RPMI8226 (cell line): Measurements from ENCODE around the gene SMC2.

Experiments used
- DNase-seq: peaks from one replicate; pipeline ENCODE4 v3.0.0-alpha.2; 2015

The SMC2 gene

DNA sequence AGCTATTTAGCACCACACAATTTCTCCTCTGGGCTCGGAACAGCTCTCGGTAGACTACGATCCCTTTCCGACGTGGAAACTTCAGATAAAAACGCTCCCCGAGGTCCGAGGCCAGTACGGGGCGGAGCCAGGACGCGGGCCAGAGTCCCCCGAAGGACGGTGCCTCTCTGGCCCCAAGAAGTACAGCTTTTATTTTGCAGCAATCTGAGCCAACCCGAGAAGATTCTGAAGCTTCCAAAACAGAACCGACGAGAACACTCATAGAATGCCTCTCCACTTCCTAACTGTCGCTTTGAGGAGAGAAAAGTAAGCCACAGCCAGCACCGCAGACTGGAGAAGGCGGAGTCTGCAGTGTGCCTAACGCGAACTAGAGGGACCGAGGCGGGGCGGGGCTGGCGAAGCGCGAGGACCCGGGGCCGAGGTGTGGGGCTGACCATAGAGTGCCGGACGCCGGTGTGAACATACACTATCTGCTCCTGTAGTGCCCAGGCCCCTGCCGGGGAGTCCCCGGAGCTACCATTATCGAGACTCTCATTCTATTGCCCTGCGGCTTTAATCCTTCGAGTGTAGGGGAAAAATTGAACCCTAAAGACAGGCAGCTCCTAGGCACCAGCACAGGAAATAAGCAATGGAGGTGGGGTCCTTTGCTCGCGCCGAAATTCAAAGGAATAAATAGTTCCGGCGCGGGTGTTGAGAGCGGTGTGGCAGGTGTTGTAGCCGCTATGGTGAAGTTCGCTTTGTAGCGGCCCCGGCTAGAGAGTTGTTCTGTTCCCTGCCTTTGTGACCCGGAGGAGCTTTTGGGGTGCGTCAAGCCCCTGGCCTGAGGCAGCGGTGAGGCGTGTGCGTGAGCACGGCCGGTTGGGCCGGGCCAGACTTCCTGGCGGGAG is at the start of gene SMC2:
Gene SMC2 (plus strand): TSS at position 663 of the 887 bp plus-strand sequence. CDS start 1,076 bp downstream, outside the sequence.
- peak; percentile 92 for DNase-seq

- DNase-seq, result no peak
These were observed 25.6 kb upstream of the SMC2 start for GRCh38 chr9:104068546-104068945.

DNA sequence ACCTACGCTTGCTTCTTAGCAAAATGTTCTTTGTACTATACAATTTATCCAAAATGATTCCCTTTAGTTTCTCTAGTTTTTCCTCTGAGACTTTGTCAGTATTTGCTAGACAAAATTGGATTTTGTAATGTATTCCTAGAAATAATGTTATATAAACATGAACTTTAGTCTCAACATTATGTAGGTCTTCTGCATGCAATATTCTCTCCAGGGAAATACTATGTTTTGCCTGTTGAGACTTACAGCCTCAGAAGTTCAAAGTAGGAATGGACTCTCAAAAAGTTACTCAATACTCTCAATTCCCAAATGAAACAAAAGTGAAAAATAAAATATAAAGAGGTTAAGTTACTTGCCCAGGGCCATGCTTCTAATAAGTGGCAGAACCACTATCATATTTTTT is 24.8 kb upstream of the SMC2 start:
- no peak for DNase-seq

GRCh38 chr9:104071589-104071988 is 22.5 kb upstream of the SMC2 start:
- DNase-seq, result no peak

GRCh38 chr9:104073098-104073769 is 20.9 kb upstream of the SMC2 start:
- DNase-seq, result no peak

DNA sequence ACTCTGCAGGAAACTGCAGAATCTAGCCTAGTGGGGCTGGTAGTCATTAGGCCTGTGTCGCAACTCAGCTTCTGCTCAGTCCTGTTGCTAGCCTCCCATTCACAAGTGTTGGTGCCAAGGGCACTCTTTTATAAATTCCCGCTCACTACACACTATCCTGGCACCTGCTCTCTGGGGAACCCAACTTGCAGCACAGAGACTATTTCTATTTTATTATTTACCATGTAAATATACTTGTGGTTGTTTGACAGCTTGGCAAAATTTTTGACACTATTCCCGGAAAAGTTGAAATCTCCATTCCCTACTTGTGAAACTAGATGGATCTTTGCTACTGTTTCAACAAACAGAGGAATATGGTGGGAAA is 20.4 kb upstream of the SMC2 start:
- DNase-seq, result no peak

DNA sequence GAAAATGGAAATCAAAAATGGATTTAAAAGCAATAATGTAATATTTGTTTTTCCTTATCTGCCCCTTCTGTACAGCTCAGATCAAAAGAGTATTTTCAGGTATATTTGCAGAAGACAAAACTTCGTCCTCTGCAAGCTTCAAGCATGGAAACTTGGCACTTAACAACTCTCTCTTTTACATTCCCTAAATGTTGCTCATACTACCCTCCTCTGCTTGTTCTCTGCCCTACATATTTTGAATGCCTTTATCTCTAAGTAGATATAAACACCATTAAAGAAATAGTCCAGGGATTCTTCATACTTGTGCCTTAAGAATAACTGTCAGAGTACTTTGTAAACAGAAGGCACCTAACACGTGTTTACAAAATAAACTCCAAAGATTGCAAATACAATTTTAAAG is 19.2 kb upstream of the SMC2 start:
- no peak for DNase-seq

GRCh38 chr9:104075801-104076753 is 18.0 kb upstream of the SMC2 start:
- DNase-seq, result peak; percentile 6

- no peak for DNase-seq
These were observed 15.5 kb upstream of the SMC2 start for GRCh38 chr9:104078596-104078995.

DNA sequence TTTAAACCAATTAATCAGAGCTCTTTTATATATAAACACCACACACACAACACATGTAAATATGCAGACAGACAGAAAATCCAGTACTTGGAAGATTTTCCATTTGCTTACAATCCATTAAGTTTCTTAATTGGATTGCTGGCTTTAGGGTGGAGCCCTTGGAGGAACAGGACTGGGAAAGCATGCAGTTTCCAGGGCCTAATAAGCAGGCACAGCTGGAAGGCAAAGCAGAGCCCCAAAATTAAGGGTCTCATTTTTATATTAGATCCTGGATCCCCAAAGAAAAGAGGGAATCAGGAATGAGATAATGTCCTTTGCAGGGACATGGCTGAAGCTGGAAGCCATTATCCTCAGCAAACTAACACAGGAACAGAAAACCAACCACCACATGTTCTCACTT is 13.1 kb upstream of the SMC2 start:
- DNase-seq, result no peak

DNA sequence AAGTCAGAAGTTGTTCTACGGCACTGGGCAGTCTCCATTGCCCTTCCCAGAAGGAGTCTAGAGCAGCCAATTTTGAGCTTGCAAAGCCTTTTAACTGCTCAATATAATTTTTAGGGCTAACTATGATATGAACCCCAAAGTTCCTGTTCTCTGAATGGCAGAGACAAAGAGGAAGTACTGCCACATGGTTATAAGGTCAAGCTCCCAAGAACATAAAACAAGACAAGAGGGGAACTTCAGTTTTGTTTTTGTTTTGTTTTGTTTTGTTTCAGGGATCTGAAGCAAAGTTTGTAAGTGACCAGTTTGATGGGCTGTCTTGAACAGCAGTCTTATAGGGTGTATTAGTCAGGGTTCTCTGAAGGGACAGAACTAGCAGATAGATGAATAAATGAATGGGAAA is 11.9 kb upstream of the SMC2 start:
- no peak for DNase-seq

GRCh38 chr9:104085525-104085924 is 8.6 kb upstream of the SMC2 start:
- no peak for DNase-seq

DNA sequence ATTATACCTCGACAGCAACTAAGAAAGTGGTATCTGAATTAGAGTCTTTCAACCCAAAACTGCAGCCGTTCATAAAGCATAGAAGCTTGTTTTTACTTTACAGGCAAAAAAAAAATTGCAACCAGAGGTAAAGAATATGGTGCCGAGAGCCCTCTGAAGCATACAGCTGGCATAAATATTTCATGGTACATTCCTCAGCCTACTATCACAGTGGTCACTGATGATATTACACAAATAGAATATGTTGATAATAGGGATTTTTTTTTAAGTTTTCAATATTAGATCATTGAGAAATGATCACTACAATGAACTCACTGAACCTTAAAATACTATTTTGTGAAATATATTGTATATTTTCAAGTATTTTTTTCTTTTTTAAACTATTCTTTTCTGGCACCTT is 6.2 kb upstream of the SMC2 start:
- DNase-seq, result no peak

DNA sequence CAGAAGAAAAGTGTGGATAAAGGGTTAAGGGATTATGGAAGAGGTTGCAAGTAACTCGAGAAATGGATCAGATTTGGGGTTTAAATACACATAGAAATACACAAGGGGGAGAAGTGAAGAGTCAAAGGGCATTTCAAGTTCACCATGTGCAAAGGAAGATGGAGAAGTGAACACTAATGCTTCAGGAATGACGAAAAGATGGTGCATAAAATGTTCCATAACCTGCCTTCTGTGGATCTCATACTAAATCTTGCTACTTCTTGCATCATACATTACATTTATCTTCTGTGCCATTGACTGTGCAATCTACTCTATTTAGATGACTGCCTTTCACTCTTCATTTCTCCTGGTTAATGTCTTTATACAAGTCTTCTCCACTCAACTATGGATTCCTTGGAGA is 5.7 kb upstream of the SMC2 start:
- no peak for DNase-seq

GRCh38 chr9:104090578-104090977 is 3.5 kb upstream of the SMC2 start:
- no peak for DNase-seq

DNA sequence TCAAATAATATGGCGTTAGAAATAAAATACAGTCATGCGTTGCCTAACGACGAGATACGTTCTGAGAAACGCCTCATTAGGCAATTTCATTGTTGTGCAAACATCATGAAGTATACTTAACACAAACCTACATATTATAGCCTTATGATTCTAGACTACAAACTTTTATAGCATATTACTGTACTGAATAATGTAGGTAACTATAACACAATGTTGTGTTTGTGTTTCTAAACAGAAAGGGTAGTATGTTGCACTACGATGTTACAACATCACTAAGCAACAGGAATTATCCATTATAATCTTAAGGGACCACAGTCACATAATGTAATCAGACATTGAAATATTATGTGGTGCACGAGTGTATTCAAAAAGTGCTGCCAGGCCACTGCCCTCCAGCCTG is 3.0 kb upstream of the SMC2 start:
- no peak for DNase-seq

- DNase-seq, result peak; percentile 15
These were observed 2.4 kb upstream of the SMC2 start for GRCh38 chr9:104091708-104092107.

DNA sequence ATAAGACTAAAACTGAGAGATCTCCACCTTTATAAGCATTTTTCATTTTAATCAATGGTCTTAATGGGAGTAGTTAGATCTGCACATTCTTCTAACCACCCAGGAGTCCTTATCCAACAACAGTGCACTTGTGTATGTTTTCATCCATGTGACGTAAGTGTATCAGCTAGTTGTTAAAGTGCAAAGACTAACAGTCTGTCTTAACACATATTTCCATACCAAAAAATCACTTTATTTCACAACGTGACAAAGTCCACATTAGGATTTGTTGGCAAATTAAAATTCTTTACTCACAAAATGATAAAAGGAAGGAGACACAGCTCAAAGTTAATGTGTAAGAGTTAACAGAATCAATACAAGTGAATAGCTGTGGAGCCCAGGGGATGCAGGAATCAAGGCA is 1.9 kb upstream of the SMC2 start:
- DNase-seq, result no peak

DNA sequence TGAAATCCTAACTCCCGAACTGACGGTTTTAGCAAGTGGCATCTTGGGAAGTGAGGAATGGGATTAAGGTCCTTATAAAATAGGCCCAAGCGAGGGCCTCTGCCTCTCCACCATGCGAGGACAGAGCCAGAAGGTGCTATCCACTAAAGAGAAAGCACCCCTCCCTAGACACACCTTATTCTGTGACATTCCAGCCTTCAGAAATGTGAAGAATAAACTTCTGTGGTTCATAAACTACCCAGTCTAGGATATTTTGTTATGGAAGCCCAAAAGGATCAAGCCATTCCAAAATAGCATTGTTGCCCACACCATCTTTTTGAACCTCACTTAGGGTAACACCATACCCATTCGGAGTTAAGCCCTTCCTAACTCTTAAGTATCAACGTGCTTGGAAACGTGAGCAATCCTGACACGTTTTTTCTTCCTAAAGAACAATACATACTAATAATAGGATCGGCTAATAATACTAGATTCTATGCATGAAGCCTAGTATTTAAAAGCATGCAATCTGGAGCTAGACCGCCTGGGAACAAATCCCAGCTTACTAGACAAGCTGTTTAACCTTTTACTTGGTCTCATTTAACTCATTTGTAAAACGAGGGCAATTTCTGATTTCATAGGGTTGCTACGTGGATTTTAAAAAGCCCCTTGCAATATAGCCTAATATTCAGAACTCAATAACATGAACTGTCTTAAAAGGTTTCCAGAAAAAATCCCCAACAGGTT is 1.1 kb upstream of the SMC2 start:
- no peak for DNase-seq

- no peak for DNase-seq
These were observed 466 bp downstream of the SMC2 start for GRCh38 chr9:104094534-104095015.

DNA sequence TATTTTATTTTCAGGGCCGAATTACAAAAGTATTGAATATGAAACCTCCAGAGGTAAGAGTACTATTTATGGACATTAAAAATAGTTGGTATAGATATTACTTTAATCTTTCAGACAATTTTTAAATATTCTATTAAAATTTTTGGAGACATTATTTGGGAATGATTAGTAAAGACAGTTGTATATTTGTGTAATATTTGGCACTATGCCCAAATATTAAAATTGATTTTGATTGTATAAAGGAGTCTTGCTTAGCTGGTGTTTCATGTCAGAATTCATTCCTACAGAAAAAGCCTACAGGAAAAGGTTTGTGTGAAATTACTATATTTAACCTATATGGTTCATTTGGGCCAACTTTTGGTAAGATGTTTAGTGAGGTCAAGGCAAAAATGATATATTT is 5.5 kb downstream of the SMC2 start:
- DNase-seq, result no peak

- no peak for DNase-seq
These were observed 10.3 kb downstream of the SMC2 start for GRCh38 chr9:104104360-104104759.
